Loucy (cell line): ENCODE measurements around the gene EP400.

Experiments
- EZH2phosphoT487 ChIP-seq: fragments of 200-600 bp; IDR thresholded peaks from 2 replicates; pipeline ENCODE4 v1.6.1; 2018; ENCODE audit warnings: antibody characterized with exemption, mild to moderate bottlenecking, moderate library complexity, borderline replicate concordance
- TF ChIP-seq, protein P1 (sequence below): fragments of 200-600 bp; sonication (generic); conservative IDR thresholded peaks from 2 replicates; pipeline ENCODE4 v1.5.1; 2014; ENCODE audit warnings: mild to moderate bottlenecking, antibody characterized with exemption, low read length

- TF ChIP-seq, protein P1, sequence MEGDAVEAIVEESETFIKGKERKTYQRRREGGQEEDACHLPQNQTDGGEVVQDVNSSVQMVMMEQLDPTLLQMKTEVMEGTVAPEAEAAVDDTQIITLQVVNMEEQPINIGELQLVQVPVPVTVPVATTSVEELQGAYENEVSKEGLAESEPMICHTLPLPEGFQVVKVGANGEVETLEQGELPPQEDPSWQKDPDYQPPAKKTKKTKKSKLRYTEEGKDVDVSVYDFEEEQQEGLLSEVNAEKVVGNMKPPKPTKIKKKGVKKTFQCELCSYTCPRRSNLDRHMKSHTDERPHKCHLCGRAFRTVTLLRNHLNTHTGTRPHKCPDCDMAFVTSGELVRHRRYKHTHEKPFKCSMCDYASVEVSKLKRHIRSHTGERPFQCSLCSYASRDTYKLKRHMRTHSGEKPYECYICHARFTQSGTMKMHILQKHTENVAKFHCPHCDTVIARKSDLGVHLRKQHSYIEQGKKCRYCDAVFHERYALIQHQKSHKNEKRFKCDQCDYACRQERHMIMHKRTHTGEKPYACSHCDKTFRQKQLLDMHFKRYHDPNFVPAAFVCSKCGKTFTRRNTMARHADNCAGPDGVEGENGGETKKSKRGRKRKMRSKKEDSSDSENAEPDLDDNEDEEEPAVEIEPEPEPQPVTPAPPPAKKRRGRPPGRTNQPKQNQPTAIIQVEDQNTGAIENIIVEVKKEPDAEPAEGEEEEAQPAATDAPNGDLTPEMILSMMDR, result no peak
- TF ChIP-seq EZH2phosphoT487, result no peak
These were observed 130.0 kb downstream of the EP400 start for GRCh38 chr12:132079695-132080094.
